ENCODE data around the gene C1RL.

DNA sequence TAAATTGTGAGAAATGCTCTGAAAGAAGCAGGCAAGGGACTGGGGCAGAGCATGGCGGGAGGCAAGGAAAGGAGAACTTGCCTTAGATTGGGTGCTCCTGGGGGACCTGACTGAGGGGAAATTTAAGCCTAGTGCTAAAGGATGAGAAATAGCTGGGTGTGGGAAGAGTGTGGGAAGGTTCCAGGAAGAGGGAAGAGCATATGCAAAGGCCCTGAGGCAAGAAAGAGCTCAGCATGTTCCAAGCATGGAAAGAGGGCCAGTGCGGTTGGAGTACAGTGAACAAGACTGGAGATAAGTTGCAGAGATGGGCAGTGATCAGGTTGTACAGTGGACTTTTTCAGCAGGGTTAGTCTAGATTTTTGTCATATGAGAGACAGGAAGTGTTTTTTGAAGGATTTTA lies 30.2 kb upstream of the C1RL start:
- TF ChIP-seq, protein P1, sequence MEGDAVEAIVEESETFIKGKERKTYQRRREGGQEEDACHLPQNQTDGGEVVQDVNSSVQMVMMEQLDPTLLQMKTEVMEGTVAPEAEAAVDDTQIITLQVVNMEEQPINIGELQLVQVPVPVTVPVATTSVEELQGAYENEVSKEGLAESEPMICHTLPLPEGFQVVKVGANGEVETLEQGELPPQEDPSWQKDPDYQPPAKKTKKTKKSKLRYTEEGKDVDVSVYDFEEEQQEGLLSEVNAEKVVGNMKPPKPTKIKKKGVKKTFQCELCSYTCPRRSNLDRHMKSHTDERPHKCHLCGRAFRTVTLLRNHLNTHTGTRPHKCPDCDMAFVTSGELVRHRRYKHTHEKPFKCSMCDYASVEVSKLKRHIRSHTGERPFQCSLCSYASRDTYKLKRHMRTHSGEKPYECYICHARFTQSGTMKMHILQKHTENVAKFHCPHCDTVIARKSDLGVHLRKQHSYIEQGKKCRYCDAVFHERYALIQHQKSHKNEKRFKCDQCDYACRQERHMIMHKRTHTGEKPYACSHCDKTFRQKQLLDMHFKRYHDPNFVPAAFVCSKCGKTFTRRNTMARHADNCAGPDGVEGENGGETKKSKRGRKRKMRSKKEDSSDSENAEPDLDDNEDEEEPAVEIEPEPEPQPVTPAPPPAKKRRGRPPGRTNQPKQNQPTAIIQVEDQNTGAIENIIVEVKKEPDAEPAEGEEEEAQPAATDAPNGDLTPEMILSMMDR (IDR thresholded peaks at IDR 0.05), result no peak
- no peak for TF ChIP-seq POLR2A (IDR thresholded peaks at IDR 0.05)

Measured in uterus (tissue), 2 donors.